ENCODE measurements around the gene HNRNPUL1.

HNRNPUL1 gene

GRCh38 chr19:41323430-41324125 is 59.4 kb downstream of the HNRNPUL1 start:
- TF ChIP-seq CTCF (conservative IDR thresholded peaks at IDR 0.05; ENCODE audit: low read depth, low read length): no peak
- peak; percentile 77 for DNase-seq (ENCODE audit: low read depth)
- no peak overlapping the region for H3K4me3 ChIP-seq (ENCODE audit: low read length)

GRCh38 chr19:41324231-41324702 is 60.1 kb downstream of the HNRNPUL1 start:
- no peak for DNase-seq (ENCODE audit: low read depth)
- TF ChIP-seq CTCF (conservative IDR thresholded peaks at IDR 0.05; ENCODE audit: low read depth, low read length): no peak
- H3K4me3 ChIP-seq (ENCODE audit: low read length): no peak overlapping the region

DNA sequence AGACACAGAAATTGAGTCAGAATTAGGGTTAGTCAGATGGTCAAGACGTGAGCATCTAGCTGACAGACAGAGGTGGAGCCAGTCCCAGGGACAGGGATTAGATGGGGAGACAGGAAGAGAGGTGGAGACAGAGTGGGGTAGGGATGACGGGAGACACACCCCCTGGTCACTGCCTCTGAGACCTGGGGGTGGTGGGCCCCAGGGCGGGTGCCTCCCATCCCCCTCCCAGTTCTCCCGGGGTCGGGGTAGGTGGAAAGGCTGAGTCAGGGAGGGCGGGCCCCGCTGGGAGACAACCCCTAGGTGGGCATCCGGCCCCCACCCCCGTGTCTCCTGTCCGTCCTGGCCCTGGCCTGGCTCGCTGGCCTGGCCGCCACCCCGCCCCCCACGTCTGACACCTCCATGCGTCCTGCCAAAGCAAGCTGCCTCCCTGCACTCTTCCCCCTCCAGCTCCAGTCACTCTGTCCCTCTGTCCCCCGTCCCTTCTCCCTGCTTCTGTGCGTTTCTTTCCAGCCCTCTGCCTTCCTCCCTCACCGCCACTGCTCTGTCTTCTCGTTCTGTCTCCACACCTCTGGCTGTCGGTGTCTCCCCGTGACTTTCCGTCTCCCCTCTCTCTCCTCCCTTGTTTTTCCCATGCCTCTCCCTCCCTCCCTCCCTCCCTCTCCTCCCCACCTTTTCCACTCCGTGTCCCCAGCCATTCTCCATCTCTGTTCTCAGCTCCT is 60.9 kb downstream of the HNRNPUL1 start:
- no peak for DNase-seq (ENCODE audit: low read depth)
- no peak for TF ChIP-seq CTCF (conservative IDR thresholded peaks at IDR 0.05; ENCODE audit: low read depth, low read length)
- H3K4me3 ChIP-seq (ENCODE audit: low read length): peak overlapping the region; percentile 35

DNA sequence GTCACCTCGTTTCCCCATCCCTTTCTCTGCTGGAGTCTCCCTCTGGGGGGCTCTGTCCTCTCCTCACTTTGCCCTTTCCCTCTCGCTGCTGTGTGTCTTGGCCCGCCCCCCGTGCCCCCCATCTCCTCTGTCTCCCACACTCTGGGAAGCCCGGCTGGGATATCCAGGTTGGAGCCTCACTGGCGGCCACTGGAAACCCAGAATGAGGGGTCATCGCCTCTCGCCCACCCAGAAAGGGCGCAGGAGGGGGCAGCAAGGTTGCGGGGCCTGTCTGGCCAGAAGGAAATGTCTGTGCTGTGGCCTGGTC is 61.4 kb downstream of the HNRNPUL1 start:
- DNase-seq (ENCODE audit: low read depth): no peak
- peak overlapping the region; percentile 35 for H3K4me3 ChIP-seq (ENCODE audit: low read length)
- no peak for TF ChIP-seq CTCF (conservative IDR thresholded peaks at IDR 0.05; ENCODE audit: low read depth, low read length)

DNA sequence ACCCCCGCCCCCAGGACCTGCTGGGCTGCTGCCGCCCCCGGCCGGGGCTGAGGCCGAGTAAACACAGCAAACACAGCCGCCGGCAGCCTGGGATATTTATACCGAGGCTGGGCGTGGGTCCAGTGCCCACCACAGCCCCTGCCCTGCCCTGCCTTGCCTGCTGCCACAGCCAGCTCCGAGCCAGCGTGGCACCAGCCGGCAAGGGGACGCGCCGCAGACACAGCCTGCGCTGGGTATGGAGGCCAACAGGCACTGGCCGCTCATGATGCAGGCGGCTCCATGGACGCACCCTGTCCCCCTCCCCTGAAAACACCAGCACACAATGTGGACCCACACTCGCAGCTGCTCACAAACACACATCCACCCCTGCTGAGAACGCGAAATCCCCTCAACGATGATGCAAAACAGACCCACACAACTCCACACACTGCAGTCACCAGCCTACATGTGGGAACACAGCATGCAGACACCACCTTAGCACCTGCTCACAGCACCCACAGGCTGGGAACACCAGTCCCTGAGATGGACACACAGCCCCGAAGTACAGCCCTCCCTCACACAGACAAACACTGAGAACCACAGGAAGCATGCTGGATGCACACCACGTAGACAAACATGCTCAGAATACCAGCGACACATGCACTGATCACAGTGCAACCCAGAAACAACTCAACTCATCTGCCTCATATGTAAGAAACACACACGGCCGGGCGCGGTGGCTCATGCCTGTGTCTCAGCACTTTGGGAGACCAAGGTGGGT is 62.0 kb downstream of the HNRNPUL1 start:
- no peak for DNase-seq (ENCODE audit: low read depth)
- H3K4me3 ChIP-seq (ENCODE audit: low read length): peak overlapping the region; percentile 35
- no peak for TF ChIP-seq CTCF (conservative IDR thresholded peaks at IDR 0.05; ENCODE audit: low read depth, low read length)

- DNase-seq (ENCODE audit: low read depth): no peak
- peak overlapping the region; percentile 5 for H3K4me3 ChIP-seq (ENCODE audit: low read length)
- TF ChIP-seq CTCF (conservative IDR thresholded peaks at IDR 0.05; ENCODE audit: low read depth, low read length): no peak
These were observed 63.0 kb downstream of the HNRNPUL1 start for GRCh38 chr19:41327076-41327575.

All from retinal pigment epithelial cell (primary cell).